ENCODE results near the gene MRPL34.
"Not testable (repeated sequence)": the region's sequence is repeated elsewhere in the genome, so short reads cannot be mapped to it uniquely, and the experiment has no call there.

The MRPL34 gene

DNA sequence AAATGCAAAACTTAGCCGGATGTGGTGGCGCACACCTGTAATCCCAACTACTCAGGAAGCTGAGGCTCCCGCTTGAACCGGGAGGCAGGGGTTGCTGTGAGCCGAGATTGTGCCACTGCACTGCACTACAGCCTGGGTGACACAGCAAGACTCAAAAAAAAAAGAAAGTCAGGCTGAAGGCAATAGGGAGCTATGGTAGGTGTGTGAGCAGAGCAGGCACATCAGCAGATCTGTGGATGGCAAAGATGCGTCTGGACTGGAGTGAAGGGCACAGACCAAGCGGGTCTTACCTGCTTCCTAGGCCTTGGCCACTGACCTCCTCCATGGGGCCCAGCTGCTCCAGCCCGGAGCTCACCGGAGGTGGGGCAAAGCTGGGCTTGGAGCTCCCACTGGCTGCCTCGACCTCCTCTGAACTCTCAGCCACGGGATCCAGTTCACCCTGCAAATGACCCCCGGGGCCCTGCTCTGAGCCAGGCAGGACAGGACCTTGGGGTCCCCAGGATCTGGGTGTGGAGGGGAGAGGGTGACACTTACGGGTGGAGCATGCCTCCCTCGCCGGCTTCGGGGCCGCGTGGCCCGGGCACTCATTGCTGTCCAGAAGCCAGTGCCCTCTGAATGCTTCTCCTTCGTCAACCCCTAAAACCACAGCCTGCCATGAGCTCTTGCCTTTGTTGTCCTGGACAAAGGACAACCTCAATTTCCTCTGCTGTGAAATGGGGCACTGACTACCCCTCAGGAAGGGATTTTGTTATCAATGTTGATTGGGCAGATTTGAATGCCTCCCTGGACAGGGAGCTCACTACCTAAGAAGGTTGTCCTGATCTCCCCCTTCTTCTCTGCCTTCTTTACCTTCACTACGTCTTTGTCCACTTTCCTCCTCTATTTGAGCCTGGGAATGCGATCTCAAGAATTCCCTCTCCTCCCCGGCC is 41.7 kb upstream of the MRPL34 start:
- H3K27ac ChIP-seq, result no peak overlapping the region
- TF ChIP-seq, protein P1, sequence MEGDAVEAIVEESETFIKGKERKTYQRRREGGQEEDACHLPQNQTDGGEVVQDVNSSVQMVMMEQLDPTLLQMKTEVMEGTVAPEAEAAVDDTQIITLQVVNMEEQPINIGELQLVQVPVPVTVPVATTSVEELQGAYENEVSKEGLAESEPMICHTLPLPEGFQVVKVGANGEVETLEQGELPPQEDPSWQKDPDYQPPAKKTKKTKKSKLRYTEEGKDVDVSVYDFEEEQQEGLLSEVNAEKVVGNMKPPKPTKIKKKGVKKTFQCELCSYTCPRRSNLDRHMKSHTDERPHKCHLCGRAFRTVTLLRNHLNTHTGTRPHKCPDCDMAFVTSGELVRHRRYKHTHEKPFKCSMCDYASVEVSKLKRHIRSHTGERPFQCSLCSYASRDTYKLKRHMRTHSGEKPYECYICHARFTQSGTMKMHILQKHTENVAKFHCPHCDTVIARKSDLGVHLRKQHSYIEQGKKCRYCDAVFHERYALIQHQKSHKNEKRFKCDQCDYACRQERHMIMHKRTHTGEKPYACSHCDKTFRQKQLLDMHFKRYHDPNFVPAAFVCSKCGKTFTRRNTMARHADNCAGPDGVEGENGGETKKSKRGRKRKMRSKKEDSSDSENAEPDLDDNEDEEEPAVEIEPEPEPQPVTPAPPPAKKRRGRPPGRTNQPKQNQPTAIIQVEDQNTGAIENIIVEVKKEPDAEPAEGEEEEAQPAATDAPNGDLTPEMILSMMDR (IDR thresholded peaks at IDR 0.05), result no peak
- TF ChIP-seq ZFX (IDR thresholded peaks at IDR 0.05; ENCODE audit: borderline replicate concordance), result no peak

- no peak within 1 kb of the TSS for H3K27ac ChIP-seq
- TF ChIP-seq ZFX (IDR thresholded peaks at IDR 0.05; ENCODE audit: borderline replicate concordance), result no peak
- TF ChIP-seq, protein P1 (IDR thresholded peaks at IDR 0.05), result no peak
These were observed 41.1 kb upstream of the MRPL34 start, which contains the start of gene USHBP1 for GRCh38 chr19:17264641-17264979. USHBP1 (minus strand) TSS chr19:17264745; CDS start chr19:17264299, 446 bp downstream.

- TF ChIP-seq ZFX (IDR thresholded peaks at IDR 0.05; ENCODE audit: borderline replicate concordance), result no peak
- TF ChIP-seq, protein P1 (IDR thresholded peaks at IDR 0.05), result no peak
- H3K27ac ChIP-seq, result peak overlapping the region; percentile 57
These were observed 39.6 kb upstream of the MRPL34 start for GRCh38 chr19:17266026-17266425.

DNA sequence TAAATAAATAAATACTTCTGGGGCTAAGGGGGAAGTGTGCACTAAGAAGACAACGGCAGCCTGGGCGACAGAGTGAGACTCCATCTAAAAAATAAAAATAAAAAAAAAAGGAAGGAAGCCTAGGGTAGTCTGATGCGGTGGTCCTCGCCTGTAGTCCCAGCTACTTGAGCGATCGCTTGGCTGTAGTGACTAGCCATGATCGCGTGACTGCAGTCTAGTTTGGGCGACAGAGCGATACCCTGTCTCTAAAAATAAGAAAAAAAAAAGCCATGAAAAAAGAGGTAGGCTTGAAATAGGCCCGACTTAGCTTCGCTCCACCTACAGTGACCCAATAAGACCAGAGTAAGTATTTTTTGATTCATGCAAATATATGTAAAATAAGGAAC is 39.1 kb upstream of the MRPL34 start:
- H3K27ac ChIP-seq, result peak overlapping the region; percentile 57
- no peak for TF ChIP-seq ZFX (IDR thresholded peaks at IDR 0.05; ENCODE audit: borderline replicate concordance)
- TF ChIP-seq, protein P1 (IDR thresholded peaks at IDR 0.05), result no peak

- no peak for TF ChIP-seq ZFX (IDR thresholded peaks at IDR 0.05; ENCODE audit: borderline replicate concordance)
- TF ChIP-seq, protein P1 (IDR thresholded peaks at IDR 0.05), result no peak
- peak within 1 kb of the TSS; percentile 71 for H3K27ac ChIP-seq
These were observed 38.5 kb upstream of the MRPL34 start, which contains the start of gene BABAM1 for GRCh38 chr19:17266975-17267788. BABAM1 (plus strand) TSS chr19:17267443; CDS start chr19:17268807, 1,364 bp downstream.

GRCh38 chr19:17268754-17269153 is 36.9 kb upstream of the MRPL34 start:
- H3K27ac ChIP-seq, result no peak overlapping the region
- TF ChIP-seq, protein P1 (IDR thresholded peaks at IDR 0.05), result no peak
- TF ChIP-seq ZFX (IDR thresholded peaks at IDR 0.05; ENCODE audit: borderline replicate concordance), result no peak

DNA sequence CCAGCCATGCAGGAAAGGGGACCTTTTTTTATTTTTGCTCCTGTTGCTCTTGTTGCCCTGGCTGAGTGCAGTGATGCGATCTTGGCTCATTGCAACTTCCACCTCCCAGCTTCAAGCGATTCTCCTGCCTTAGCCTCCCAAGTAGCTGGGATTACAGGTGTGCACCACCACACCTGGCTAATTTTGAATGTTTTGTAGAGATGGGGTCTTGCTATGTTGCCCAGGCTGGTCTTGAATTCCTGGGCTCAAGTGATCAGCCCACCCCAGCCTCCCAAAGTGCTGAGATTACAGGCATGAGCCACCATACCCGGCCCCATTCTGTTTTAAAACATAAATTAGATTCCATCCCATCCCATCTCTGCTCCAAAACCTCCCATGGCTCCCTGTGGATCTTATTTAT is 30.8 kb upstream of the MRPL34 start:
- not testable (repeated sequence) for H3K27ac ChIP-seq

All from 22Rv1 (cell line).